Chondrocyte (in vitro differentiated cells): Measurements from ENCODE around the gene ENTR1. TPM values are rescaled to one million over a fixed set of nuclear protein-coding genes. Genes with fewer than 3 reads are reported as not detected.

Experiments
- DNase-seq: peaks from one replicate; pipeline ENCODE4 v3.0.0; 2021; ENCODE audit warnings: mixed read lengths, low spot score
- H3K27ac Mint-ChIP-seq: one replicate; pipeline ENCODE4 v1.8.0; 2021; ENCODE audit warnings: mild to moderate bottlenecking, moderate library complexity, mixed read lengths; ENCODE audit not compliant: unreplicated experiment
- H3K27me3 Mint-ChIP-seq: 2 replicates; pipeline ENCODE4 v1.8.0; 2021; ENCODE audit warnings: low read depth, mixed read lengths
- H3K36me3 Mint-ChIP-seq: 2 replicates; pipeline ENCODE4 v1.8.0; 2021; ENCODE audit warnings: low read depth, mixed read lengths
- H3K4me1 Mint-ChIP-seq: 2 replicates; pipeline ENCODE4 v1.8.0; 2021; ENCODE audit warnings: low read depth, mild to moderate bottlenecking, mixed read lengths
- H3K4me3 Mint-ChIP-seq: one replicate; pipeline ENCODE4 v1.8.0; 2021; ENCODE audit warnings: mild to moderate bottlenecking, moderate library complexity, mixed read lengths; ENCODE audit not compliant: unreplicated experiment
- H3K9me3 Mint-ChIP-seq: 2 replicates; pipeline ENCODE4 v1.8.0; 2021; ENCODE audit warnings: low read depth, mixed read lengths
- total RNA-seq: library from RNA; stranded (reverse); gene quantifications from 3 replicates; pipeline ENCODE4 v1.2.1, GENCODE V29; 2021
- TF ChIP-seq, protein P1 (sequence below): fragments of 200-600 bp; sonication (generic); IDR thresholded peaks from 2 replicates; pipeline ENCODE4 v1.5.0; 2021; ENCODE audit warnings: antibody characterized with exemption, mild to moderate bottlenecking, moderate library complexity

The ENTR1 gene
- total RNA-seq, 1 donor from 2014 or later = 49.6 TPM

DNA sequence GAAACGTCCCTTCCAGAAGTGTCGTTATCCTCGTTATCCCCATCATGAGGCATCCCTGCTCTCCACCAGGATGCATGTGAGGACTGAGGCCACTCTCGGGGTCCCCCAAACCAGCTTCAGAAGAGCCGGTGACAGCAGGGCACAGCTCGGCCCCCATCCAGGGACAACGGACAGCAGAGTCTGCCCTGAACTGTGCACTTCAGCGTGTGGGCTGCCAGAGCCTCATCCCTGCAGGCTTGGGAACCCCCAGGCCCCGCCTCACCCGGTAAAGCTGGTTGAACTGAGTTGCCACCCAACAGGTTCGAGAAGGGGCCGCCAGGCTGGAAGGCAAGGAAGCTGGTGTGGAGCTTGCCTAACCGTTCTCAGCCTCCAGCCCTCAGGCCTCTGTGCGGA is 36.2 kb downstream of the ENTR1 start:
- Mint-ChIP-seq H3K4me1 (peaks cover 14% of the 10 kb centered on the region), H3K9me3 (no peaks in the 10 kb centered on the region), H3K27me3 (no peaks in the 10 kb centered on the region), H3K27ac (no peak overlapping the region), H3K4me3 (no peak overlapping the region), H3K36me3 (no peaks in the 10 kb centered on the region)
- no peak for DNase-seq
- TF ChIP-seq, protein P1, sequence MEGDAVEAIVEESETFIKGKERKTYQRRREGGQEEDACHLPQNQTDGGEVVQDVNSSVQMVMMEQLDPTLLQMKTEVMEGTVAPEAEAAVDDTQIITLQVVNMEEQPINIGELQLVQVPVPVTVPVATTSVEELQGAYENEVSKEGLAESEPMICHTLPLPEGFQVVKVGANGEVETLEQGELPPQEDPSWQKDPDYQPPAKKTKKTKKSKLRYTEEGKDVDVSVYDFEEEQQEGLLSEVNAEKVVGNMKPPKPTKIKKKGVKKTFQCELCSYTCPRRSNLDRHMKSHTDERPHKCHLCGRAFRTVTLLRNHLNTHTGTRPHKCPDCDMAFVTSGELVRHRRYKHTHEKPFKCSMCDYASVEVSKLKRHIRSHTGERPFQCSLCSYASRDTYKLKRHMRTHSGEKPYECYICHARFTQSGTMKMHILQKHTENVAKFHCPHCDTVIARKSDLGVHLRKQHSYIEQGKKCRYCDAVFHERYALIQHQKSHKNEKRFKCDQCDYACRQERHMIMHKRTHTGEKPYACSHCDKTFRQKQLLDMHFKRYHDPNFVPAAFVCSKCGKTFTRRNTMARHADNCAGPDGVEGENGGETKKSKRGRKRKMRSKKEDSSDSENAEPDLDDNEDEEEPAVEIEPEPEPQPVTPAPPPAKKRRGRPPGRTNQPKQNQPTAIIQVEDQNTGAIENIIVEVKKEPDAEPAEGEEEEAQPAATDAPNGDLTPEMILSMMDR = no peak

- H3K4me3 Mint-ChIP-seq = peak within 1 kb of the TSS; percentile 45
- DNase-seq = no peak
- TF ChIP-seq, protein P1 = no peak
These were observed 36.9 kb downstream of the ENTR1 start, which contains the start of gene CARD9 for GRCh38 chr9:136373300-136374182. Gene CARD9, minus strand, starts transcription at chr9:136373669. Its CDS starts 1,591 bp downstream, at chr9:136372078.

DNA sequence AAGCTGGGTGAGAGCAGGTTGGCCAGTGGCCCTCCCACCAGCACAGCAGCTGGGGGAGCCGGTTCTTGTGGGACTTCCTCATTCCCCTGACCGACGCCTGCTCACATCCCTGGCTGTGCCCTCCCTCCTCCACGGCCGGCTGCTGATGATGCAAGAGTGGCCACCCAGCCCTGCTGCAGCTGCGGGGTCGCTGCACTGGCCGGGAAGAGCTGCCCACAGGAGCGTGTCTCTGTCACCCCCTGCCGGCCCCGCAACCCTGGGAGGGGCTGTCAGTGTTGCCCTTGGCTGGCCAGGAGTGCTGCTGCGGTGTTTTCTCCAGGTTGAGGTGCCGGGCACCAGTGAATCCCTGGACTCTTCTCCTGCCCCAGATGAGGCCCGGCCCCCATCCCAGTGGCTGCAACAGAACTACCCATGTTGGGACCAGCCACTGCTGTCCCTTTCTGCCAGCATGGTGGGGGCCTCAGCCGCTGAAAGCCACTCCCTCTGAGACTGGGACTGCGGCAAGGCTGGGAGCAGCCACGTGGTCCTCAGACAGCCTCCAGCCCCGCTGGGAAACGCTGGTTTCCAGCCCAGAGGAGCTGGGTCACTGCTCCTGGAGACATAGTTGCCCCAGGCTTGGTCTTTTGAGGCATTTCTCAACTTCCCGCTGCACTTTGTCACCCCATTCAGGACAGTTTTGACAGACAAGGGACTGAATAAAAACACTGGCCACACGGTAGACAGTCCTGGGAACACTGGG is 37.7 kb downstream of the ENTR1 start:
- peak overlapping the region; percentile 88 for H3K27ac Mint-ChIP-seq
- TF ChIP-seq, protein P1 = peak; percentile 62
- H3K27me3 Mint-ChIP-seq = no peaks in the 10 kb centered on the region
- peaks cover 14% of the 10 kb centered on the region for H3K4me1 Mint-ChIP-seq
- DNase-seq = no peak
- no peaks in the 10 kb centered on the region for H3K36me3 Mint-ChIP-seq
- no peaks in the 10 kb centered on the region for H3K9me3 Mint-ChIP-seq
- peak overlapping the region; percentile 45 for H3K4me3 Mint-ChIP-seq

More at GRCh38 chr9:136373300-136374182, 36.9 kb downstream of the ENTR1 start, which contains the start of gene CARD9:
- H3K27ac Mint-ChIP-seq = peak within 1 kb of the TSS; percentile 88
- H3K9me3 Mint-ChIP-seq = no peaks in the 10 kb centered on the region
- H3K36me3 Mint-ChIP-seq = no peaks in the 10 kb centered on the region
- no peaks in the 10 kb centered on the region for H3K27me3 Mint-ChIP-seq
- peaks cover 14% of the 10 kb centered on the region for H3K4me1 Mint-ChIP-seq

DNA sequence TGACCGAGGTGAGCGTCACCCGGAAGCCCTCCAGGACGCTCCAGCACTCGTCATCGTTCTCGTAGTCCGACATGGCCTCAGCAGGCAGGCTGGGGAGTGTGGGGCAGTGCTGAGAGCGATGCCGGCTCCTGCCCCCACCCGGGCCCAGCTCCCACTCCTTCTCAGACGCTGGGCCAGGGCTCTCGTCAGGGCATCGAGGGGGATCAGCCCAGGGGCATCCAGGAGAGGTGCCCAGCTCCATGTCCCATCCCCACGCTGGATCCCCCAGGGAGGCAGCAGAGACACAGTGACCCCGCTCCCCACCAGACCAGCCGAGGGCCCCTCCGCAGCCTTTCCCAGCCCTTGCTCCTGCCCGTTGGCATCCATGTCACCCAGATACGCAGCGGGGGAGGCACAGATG is 38.4 kb downstream of the ENTR1 start:
- no peak for DNase-seq
- H3K27me3 Mint-ChIP-seq = no peaks in the 10 kb centered on the region
- peaks cover 14% of the 10 kb centered on the region for H3K4me1 Mint-ChIP-seq
- H3K4me3 Mint-ChIP-seq = no peak overlapping the region
- H3K36me3 Mint-ChIP-seq = no peaks in the 10 kb centered on the region
- H3K27ac Mint-ChIP-seq = no peak overlapping the region
- H3K9me3 Mint-ChIP-seq = no peaks in the 10 kb centered on the region
- TF ChIP-seq, protein P1 = no peak

DNA sequence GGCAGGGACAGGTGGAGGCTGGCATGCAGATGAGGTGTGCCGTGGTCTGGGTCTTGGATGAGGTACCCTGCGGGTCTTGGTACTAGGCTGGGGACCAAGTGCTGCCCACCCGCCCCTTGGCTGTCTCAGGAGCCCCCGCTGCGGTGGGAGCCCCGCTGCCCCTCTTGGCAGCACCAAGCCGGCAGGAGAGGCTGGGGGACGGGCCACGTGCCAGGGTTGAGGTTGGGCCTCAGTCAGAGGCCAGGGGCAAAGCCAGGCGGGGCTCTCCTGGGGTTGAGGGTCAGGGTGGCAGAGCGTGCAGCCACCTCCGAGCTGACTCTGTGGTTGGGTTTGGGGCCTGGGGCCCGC is 38.9 kb downstream of the ENTR1 start:
- no peaks in the 10 kb centered on the region for H3K27me3 Mint-ChIP-seq
- H3K4me1 Mint-ChIP-seq = peaks cover 14% of the 10 kb centered on the region
- TF ChIP-seq, protein P1 = no peak
- no peak for DNase-seq
- H3K27ac Mint-ChIP-seq = no peak overlapping the region
- H3K9me3 Mint-ChIP-seq = no peaks in the 10 kb centered on the region
- no peak overlapping the region for H3K4me3 Mint-ChIP-seq
- H3K36me3 Mint-ChIP-seq = no peaks in the 10 kb centered on the region
